NCI-H345 (cell line): ENCODE measurements around the gene HBG1.

Experiments
- DNase-seq: peaks from one replicate; lab custom pipeline; 2025; lab: John Stamatoyannopoulos, UW

HBG1 gene

DNA sequence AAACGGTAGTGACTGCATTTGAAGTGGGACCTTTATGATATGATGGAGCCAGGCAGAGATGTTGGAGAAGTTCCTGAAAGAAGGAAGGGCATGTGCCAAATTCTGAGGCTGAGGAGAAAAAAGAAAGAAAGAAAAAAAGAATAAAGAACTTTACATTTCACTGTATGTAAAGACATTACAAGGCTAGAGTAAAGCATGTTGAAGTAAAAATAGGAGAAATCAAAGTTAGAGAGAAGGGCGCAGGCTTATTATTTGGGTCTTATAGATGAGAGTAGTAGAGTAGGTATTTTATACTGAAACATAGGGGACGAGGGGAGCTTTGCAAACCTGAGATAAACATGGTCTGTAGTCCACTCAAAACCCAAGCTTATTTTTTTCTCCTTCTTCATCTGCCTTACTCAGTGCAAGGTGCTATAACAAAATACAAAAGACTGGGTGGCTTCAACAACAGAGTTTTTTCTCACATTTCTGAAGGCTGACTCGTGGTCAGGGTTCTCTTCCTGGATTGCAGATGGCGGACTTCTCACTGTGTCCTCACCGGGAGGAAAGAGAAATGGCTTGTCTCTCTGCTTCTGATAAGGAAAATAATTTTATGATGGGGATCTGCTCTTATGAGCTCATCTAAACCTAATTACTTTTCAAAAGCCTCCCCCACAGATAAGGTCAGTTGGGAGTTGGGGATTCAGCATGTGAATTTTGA is 2.7 kb downstream of the HBG1 start:
- DNase-seq = no peak

GRCh38 chr11:5245155-5245554 is 4.5 kb downstream of the HBG1 start:
- DNase-seq = no peak

GRCh38 chr11:5243816-5244180 is 5.9 kb downstream of the HBG1 start:
- no peak for DNase-seq

DNA sequence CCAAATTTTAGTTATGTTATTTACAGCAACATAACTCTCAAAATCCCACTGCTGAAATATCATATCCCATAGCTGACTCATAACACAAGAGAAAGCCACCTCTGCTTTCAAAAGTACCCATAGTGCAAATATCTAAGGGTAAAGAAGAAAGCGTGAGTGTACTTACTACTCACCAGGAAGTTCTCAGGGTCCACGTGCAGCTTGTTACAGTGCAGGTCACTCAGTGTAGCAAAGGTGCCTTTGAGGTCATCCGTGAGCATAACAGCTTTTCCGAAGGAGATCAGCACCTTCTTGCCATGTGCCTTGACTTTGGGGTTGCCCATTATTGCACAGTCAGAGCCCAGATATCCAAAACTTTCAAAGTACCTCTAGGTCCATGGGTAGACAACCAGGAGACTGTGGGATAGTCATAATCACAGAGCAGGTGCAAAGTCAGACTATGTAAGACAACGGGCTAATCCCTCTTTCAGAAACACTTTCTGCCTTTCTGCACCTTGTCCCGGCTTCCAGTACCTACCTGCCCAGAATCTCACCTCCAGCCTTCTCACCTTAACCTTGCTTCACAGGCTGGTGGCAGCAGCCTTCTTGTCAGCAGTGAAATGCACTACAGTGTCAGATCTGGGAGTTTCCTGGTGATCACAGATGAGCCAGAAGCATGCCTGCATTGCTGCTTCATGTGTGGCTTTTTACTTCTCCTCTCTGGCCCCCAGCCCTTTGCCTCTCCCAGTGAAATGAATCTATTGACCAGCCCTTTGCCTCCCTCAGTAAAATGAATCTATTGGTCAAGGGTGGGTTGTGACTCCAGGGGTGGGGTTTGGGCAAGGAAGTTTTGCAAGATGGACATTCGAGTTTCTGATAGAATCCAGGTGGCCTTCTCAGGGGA is 6.5 kb downstream of the HBG1 start:
- DNase-seq = no peak

DNA sequence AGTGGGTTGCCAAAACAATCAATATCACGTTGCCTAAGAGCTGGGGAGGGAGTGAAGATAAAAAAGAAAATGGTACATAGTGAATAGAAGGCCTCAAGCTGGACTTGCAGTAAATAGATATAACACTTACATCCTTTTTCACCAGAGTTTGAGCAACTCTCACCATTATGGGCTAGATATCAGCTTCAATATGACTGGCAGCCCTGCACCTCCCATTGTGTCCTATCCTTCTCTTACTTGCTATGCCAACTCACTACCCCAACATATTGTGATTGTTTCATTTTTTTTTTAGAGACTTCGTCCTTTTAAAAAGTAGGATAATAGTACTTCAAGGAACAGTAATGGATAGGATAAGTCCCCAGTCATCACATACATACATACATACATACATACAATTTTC is 7.4 kb downstream of the HBG1 start:
- no peak for DNase-seq

DNA sequence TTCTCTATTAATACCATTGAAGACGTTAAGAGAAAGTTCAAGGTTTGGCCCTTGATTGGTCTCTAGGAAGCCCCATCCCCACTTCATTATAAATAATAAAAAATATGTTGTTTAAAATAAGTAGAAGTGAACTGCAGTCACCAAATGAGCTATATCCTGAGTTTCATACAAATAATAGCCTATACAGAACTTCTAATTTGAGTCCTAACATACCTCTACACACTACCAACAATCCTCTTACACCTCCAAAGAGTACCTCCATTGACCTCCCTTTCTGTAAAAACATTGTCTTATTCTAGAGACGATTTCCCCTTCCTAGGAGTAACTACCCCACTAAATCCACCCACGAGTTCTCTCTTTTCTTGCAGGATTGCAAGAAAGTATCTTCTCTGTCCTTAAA is 8.2 kb downstream of the HBG1 start:
- DNase-seq = no peak

DNA sequence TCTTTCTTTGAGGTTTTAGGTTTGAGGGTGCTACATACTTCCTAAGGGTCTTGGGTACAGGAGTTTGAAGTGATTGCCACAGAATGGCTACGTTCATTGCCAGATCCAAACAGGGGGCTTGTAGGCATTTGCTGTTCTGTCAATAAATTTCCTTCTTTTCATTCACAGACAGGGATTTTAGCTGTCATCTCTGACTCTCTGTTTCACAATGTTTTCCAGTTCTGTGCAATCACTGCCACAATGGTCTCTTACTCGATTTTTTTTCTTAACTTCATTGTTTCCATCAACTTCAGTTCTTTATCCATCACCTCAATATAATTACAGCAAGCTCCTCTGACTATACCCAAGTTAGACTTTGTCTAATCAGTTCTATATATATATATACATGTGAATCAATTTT is 9.2 kb downstream of the HBG1 start:
- no peak for DNase-seq

DNA sequence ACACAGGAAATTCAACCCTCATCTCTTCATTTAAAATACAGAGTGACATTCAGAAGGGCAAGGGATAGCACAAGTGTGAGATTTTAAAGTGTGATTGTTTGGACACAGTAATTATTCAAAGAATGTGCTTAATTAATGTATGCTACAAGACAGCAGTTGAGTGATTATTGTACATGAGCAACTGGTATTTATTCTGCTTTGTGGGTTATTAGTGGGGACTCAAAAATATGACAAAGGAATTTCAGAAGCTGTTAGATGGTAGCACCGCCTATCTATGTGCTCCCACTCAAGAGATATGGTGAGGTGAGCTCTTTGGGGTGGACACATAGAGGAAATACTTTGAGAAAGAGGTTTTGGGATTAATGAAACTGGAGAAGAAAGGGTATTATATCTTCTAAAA is 9.6 kb downstream of the HBG1 start:
- no peak for DNase-seq

- no peak for DNase-seq
These were observed 10.6 kb downstream of the HBG1 start for GRCh38 chr11:5239046-5239445.

GRCh38 chr11:5238486-5238885 is 11.2 kb downstream of the HBG1 start:
- DNase-seq = no peak

DNA sequence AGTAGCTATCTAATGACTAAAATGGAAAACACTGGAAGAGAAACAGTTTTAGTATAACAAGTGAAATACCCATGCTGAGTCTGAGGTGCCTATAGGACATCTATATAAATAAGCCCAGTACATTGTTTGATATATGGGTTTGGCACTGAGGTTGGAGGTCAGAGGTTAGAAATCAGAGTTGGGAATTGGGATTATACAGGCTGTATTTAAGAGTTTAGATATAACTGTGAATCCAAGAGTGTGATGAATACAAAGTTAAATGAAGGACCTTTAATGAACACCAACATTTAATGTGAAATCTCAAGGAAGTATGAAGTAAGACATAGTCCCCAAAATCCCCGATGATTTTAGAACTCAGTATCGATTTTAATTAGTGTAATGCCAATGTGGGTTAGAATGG is 12.2 kb downstream of the HBG1 start:
- no peak for DNase-seq

- no peak for DNase-seq
These were observed 14.1 kb downstream of the HBG1 start for GRCh38 chr11:5235364-5236095.

- DNase-seq = no peak
These were observed 15.2 kb downstream of the HBG1 start, which contains the start of gene HBD for GRCh38 chr11:5234381-5234834. HBD (minus strand) TSS chr11:5234483; CDS start chr11:5234433, 50 bp downstream.

GRCh38 chr11:5233307-5233706 is 16.4 kb downstream of the HBG1 start:
- no peak for DNase-seq

DNA sequence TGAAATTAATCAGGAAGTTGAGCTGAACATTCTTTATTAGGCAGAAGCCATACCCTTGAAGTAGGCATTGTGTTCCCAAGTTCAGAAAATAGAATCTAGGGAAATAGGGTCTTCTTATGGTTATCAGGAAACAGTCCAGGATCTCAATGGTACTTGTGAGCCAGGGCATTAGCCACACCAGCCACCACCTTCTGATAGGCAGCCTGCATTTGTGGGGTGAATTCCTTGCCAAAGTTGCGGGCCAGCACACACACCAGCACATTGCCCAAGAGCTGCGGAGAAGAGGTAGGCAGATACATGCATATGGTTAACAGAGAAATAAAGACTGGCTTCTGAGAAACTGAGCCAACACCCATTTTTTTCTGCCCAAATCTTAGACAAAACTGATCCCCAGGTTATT is 16.8 kb downstream of the HBG1 start:
- DNase-seq = no peak

GRCh38 chr11:5232176-5232575 is 17.5 kb downstream of the HBG1 start:
- no peak for DNase-seq

- DNase-seq = no peak
These were observed 18.5 kb downstream of the HBG1 start for GRCh38 chr11:5231111-5231510.

GRCh38 chr11:5230266-5230665 is 19.4 kb downstream of the HBG1 start:
- DNase-seq = no peak

- DNase-seq = no peak
These were observed 19.9 kb downstream of the HBG1 start for GRCh38 chr11:5229796-5230195.

DNA sequence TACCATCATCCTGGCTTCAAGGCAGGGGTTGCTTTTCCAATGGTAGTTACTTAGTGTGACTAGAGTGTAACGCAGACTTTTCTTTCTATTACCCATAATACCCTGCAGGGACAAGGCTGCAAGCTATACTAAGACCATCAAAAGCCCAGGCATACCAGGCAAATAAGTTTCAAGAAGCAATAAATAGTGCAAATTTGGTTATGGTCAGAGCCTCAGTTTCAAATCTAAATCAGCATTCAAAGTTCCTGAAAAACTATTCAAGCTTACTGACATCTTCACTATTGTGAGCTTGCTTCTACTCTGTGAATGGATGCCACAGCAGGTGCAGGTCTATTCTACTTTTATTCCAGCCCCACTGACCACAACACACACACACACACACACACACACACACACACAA is 20.3 kb downstream of the HBG1 start:
- DNase-seq = no peak

DNA sequence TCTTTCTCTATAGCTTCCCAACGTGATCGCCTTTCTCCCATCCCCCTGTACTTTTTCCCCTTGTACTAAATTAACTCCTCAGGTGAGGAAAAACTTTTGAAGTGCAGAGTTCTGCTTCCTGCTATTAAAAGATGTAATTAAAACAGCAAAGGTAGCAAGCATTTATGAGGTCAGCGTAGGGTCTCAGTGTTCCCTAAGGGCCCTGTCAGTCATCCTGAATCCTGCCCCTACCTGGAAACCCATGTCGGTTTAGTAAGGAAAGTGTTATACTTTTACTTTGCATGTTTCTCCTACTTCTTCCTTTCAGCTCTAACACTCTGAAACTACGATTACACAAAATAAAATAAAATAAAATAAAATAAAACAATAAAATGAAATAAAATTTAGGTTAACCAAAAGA is 21.5 kb downstream of the HBG1 start:
- no peak for DNase-seq

DNA sequence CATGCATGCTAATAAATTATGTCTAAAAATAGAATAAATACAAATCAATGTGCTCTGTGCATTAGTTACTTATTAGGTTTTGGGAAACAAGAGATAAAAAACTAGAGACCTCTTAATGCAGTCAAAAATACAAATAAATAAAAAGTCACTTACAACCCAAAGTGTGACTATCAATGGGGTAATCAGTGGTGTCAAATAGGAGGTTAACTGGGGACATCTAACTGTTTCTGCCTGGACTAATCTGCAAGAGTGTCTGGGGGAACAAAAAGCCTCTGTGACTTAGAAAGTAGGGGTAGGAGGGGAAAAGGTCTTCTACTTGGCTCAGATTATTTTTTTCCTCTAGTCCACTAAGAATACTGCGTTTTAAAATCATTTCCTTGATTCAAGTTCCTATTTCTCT is 22.0 kb downstream of the HBG1 start:
- no peak for DNase-seq
